SK-N-SH (cell line): ENCODE measurements around the gene MAPT. TPM values are rescaled to one million over a fixed set of nuclear protein-coding genes. Genes with fewer than 3 reads are reported as not detected.

ENCODE experiments used
- CTCF ChIA-PET: fragments of 300-600, 350-600 bp; formaldehyde crosslinking; extraction: SDS; loops from one replicate; lab custom pipeline; 2021; lab: Yijun Ruan, JAX
- POLR2A ChIA-PET: fragments of 350-600 bp; sonication (Branson Sonifier 250); formaldehyde crosslinking; extraction: SDS; loops from one replicate; lab custom pipeline; 2020; ENCODE audit warnings: antibody characterized with exemption, inconsistent platforms; lab: Yijun Ruan, JAX
- DNase-seq: peaks from one replicate; pipeline ENCODE4 v3.0.0; 2012
- H2AFZ ChIP-seq: fragments of 200-600 bp; sonication (generic); 2 replicates; pipeline ENCODE4 v1.8.1; 2016; ENCODE audit warnings: antibody characterized with exemption, mild to moderate bottlenecking, low read depth
- H3F3A ChIP-seq: fragments of 200-600 bp; sonication (generic); replicated peaks from 2 replicates; pipeline ENCODE3; 2016; ENCODE audit warnings: antibody characterized with exemption, mild to moderate bottlenecking; ENCODE audit not compliant: insufficient read depth
- H3K27ac ChIP-seq, 2 experiments: fragments of 200-500 bp in 1 of 2; fragments of 200-600 bp in 1 of 2; sonication (Bioruptor generic) in 1 of 2; sonication (generic), shearing (Covaris generic) in 1 of 2; 2 replicates each; pipeline versions ENCODE4 v1.5.1 to v1.6.1; 2014 to 2016; ENCODE audit warnings: low read depth in 2 of 2, inconsistent platforms in 1 of 2, low read length in 1 of 2, mild to moderate bottlenecking in 1 of 2, mixed read lengths in 1 of 2
- H3K27me3 ChIP-seq: fragments of 200-600 bp; sonication (generic), shearing (Covaris generic); 2 replicates; pipeline ENCODE4 v1.6.1; 2016; ENCODE audit warnings: mixed run types; ENCODE audit not compliant: insufficient read depth
- H3K36me3 ChIP-seq, 2 experiments: fragments of 200-500 bp in 1 of 2; fragments of 200-600 bp in 1 of 2; sonication (Bioruptor generic) in 1 of 2; sonication (generic) in 1 of 2; replicated peaks in 1 of 2; 2 replicates each; pipeline versions ENCODE3 to v1.5.1; 2014 to 2016; ENCODE audit warnings: low read length in 1 of 2, mild to moderate bottlenecking in 1 of 2; ENCODE audit not compliant: insufficient read depth in 2 of 2, control insufficient read depth in 1 of 2
- H3K4me1 ChIP-seq, 2 experiments: fragments of 200-500 bp in 1 of 2; fragments of 200-600 bp in 1 of 2; sonication (Bioruptor generic) in 1 of 2; sonication (generic), shearing (Covaris generic) in 1 of 2; 2 replicates each; pipeline versions ENCODE4 v1.5.1 to v1.6.1; 2014 to 2016; ENCODE audit warnings: low read depth in 1 of 2, low read length in 1 of 2, mixed run types in 1 of 2; ENCODE audit not compliant: insufficient read depth in 2 of 2, control insufficient read depth in 1 of 2
- H3K4me2 ChIP-seq: fragments of 200-600 bp; sonication (generic), shearing (Covaris generic); 2 replicates; pipeline ENCODE4 v1.6.1; 2017; ENCODE audit warnings: mixed run types
- H3K4me3 ChIP-seq, 2 experiments: fragments of 200-500 bp in 1 of 2; fragments of 200-600 bp in 1 of 2; sonication (Bioruptor generic) in 1 of 2; sonication (generic), shearing (Covaris generic) in 1 of 2; 2 replicates each; pipeline versions ENCODE4 v1.5.1 to v1.8.1; 2014 to 2016; ENCODE audit warnings: low read depth in 2 of 2, inconsistent platforms in 1 of 2, low read length in 1 of 2, mild to moderate bottlenecking in 1 of 2, mixed read lengths in 1 of 2, moderate library complexity in 1 of 2
- H3K79me2 ChIP-seq: fragments of 200-600 bp; sonication (generic); 2 replicates; pipeline ENCODE4 v1.8.1; 2017; ENCODE audit warnings: mild to moderate bottlenecking; ENCODE audit not compliant: insufficient read depth
- H3K9ac ChIP-seq: fragments of 200-600 bp; sonication (generic); 2 replicates; pipeline ENCODE4 v1.6.1; 2017; ENCODE audit warnings: mixed run types
- H3K9me2 ChIP-seq: fragments of 200-600 bp; sonication (generic); 2 replicates; pipeline ENCODE4 v1.6.1; 2017; ENCODE audit warnings: mixed run types
- H3K9me3 ChIP-seq: fragments of 200-600 bp; sonication (generic); 2 replicates; pipeline ENCODE4 v1.6.1; 2017; ENCODE audit warnings: mixed run types, mild to moderate bottlenecking, moderate library complexity
- H4K20me1 ChIP-seq: fragments of 200-600 bp; sonication (generic); 2 replicates; pipeline ENCODE4 v1.6.1; 2017; ENCODE audit warnings: mild to moderate bottlenecking, mixed run types; ENCODE audit not compliant: insufficient read depth
- ELF1 ChIP-seq: IDR thresholded peaks from 2 replicates; pipeline ENCODE4 v1.4.0; 2012
- FOSL2 ChIP-seq: IDR thresholded peaks from 2 replicates; pipeline ENCODE4 v1.4.0; 2012; ENCODE audit warnings: low read depth, mild to moderate bottlenecking, moderate library complexity, borderline replicate concordance
- FOXJ3 ChIP-seq: sonication (generic); formaldehyde crosslinking; IDR thresholded peaks from 2 replicates; pipeline ENCODE4 v1.5.1; 2020; ENCODE audit warnings: mild to moderate bottlenecking, missing genetic modification reagents
- GATA2 ChIP-seq: sonication (generic); formaldehyde crosslinking; IDR thresholded peaks from 2 replicates; pipeline ENCODE4 v1.5.0; 2020; ENCODE audit warnings: mild to moderate bottlenecking, missing genetic modification reagents
- NRF1 ChIP-seq: IDR thresholded peaks from 2 replicates; pipeline ENCODE4 v1.6.1; 2012; ENCODE audit warnings: low read depth, mild to moderate bottlenecking, low read length
- RAD21 ChIP-seq: IDR thresholded peaks from 2 replicates; pipeline ENCODE4 v1.6.1; 2012; ENCODE audit warnings: mild to moderate bottlenecking, low read length
- TAF1 ChIP-seq: IDR thresholded peaks from 2 replicates; pipeline ENCODE4 v1.6.1; 2012; ENCODE audit warnings: low read depth, mild to moderate bottlenecking, low read length, moderate library complexity, borderline replicate concordance
- TCF12 ChIP-seq: IDR thresholded peaks from 2 replicates; pipeline ENCODE4 v1.4.0; 2012
- WGBS: methylation state at CpG from one replicate; pipeline ENCODE4 v1.1.6; 2017; ENCODE audit warnings: low lambda C conversion rate; 5-methylcytosine and 5-hydroxymethylcytosine counted together
- polyA plus RNA-seq, 3 experiments: library from polyadenylated mRNA; depleted of rRNA; stranded (reverse); fragments of >200 nt; gene quantifications; 2 replicates each; pipeline ENCODE4 v1.2.3, GENCODE V29; 2012
- TF ChIP-seq, protein P1 (sequence below): fragments of 150-350 bp; IDR thresholded peaks from 2 replicates; pipeline ENCODE4 v1.6.1; 2017; ENCODE audit warnings: antibody characterized with exemption, low read length, low read depth, borderline replicate concordance
- TF ChIP-seq, protein P2 (sequence below): fragments of 200-600 bp; sonication (generic); IDR thresholded peaks from 2 replicates; pipeline ENCODE4 v1.6.1; 2017; ENCODE audit warnings: antibody characterized with exemption, mild to moderate bottlenecking, moderate library complexity

The MAPT gene
- polyA plus RNA-seq, 1 of the 3 experiments (the other 2 are of a cell fraction) = 0.74 TPM

DNA sequence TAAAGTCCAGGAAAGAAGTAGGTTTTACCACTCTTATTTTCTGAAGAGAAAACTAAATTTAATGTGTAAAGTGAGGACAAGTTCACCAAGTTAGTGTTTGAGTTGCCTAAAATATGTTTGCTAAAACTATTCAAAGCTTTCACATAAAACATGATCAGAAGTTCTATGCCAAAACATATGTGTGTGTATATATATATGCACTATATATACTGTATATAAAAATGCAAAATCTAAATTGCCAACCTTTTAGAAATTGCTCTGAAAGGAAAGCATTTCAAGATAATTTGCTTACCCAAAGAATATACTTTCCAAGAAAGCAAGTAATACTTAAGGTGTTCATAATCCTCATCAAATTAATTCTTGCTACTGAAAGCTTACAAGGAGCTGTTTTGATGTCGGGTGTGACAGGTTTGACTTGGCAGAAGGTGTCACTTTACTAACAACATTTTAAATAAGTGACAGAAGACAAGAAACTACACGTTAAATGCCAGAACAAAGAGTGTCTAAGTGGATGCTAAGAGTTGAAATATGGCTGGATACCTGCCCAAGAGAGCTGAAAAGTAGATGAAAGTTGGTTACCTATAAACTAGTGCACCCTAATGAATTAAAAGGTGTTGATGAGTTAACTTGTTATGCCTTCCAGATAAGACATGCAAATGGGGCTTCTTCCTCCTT lies 72.4 kb downstream of the MAPT start:
- Histone ChIP-seq H2AFZ (no peak overlapping the region), H3K27ac (no peak overlapping the region), H3K9ac (no peak overlapping the region), H3K9me3 (no peaks in the 10 kb centered on the region), H3K4me3 (no peak overlapping the region), H3K4me2 (no peak overlapping the region), H3F3A (no peaks in the 10 kb centered on the region), H4K20me1 (no peaks in the 10 kb centered on the region), H3K9me2 (no peaks in the 10 kb centered on the region), H3K36me3 (no peaks in the 10 kb centered on the region), H3K79me2 (no peaks in the 10 kb centered on the region), H3K4me1 (no peaks in the 10 kb centered on the region; a peak in 1 of 4 replicates), H3K27me3 (peaks cover 37% of the 10 kb centered on the region)
- ChIA-PET POLR2A (no interaction called here), CTCF (interaction anchor here (0.8 to 2.0 kb wide), 5 partner anchors 9 to 226 kb away, joined by 3 to 5 read pairs (median 3); partner anchors contain the start of genes KANSL1 and MAPT)
- TF ChIP-seq GATA2 (CRISPR knock-in tag) (no peak), TCF12 (no peak), ELF1 (no peak), FOXJ3 (CRISPR knock-in tag) (no peak), FOSL2 (no peak), RAD21 (no peak), NRF1 (no peak)
- TF ChIP-seq, protein P1, sequence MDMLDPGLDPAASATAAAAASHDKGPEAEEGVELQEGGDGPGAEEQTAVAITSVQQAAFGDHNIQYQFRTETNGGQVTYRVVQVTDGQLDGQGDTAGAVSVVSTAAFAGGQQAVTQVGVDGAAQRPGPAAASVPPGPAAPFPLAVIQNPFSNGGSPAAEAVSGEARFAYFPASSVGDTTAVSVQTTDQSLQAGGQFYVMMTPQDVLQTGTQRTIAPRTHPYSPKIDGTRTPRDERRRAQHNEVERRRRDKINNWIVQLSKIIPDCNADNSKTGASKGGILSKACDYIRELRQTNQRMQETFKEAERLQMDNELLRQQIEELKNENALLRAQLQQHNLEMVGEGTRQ = no peak
- WGBS = 15% methylated on average over 2 of the region's 2 CpGs
- DNase-seq = no peak

DNA sequence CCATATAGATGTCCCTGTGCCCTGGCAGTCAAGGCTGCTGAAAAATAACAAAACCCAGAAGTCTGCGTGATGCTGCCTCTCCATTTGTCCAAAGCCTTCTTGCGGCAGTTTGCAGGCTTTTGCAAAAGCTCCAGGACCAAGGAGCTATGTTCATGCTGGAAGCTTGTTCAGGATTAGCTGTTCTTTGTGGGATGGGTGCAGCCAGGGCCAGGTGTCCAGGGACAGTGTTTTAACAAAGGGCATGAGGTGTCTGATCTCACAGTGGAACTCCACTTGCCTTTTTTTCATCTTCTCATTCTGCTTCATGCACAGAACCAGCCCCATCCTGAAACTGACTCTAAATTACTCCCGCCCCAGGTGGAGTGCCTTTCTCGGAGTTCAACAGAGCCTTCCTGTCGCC lies 73.0 kb downstream of the MAPT start:
- Histone ChIP-seq H3K4me2 (no peak overlapping the region), H3K9me3 (no peaks in the 10 kb centered on the region), H3K27ac (no peak overlapping the region), H2AFZ (no peak overlapping the region), H3K9me2 (no peaks in the 10 kb centered on the region), H3K9ac (no peak overlapping the region), H3K4me3 (no peak overlapping the region), H3K27me3 (peaks cover 37% of the 10 kb centered on the region), H4K20me1 (no peaks in the 10 kb centered on the region), H3F3A (no peaks in the 10 kb centered on the region), H3K79me2 (no peaks in the 10 kb centered on the region), H3K4me1 (no peaks in the 10 kb centered on the region; a peak in 1 of 4 replicates), H3K36me3 (no peaks in the 10 kb centered on the region)
- CTCF ChIA-PET = interaction anchor here (0.8 to 2.0 kb wide), 3 partner anchors 13 to 226 kb away, joined by 3 to 5 read pairs (median 3); partner anchors contain the start of gene KANSL1
- DNase-seq = no peak
- WGBS = 52% methylated on average over 5 of the region's 5 CpGs
- TF ChIP-seq FOSL2 (no peak), TAF1 (no peak)
- TF ChIP-seq, protein P2, sequence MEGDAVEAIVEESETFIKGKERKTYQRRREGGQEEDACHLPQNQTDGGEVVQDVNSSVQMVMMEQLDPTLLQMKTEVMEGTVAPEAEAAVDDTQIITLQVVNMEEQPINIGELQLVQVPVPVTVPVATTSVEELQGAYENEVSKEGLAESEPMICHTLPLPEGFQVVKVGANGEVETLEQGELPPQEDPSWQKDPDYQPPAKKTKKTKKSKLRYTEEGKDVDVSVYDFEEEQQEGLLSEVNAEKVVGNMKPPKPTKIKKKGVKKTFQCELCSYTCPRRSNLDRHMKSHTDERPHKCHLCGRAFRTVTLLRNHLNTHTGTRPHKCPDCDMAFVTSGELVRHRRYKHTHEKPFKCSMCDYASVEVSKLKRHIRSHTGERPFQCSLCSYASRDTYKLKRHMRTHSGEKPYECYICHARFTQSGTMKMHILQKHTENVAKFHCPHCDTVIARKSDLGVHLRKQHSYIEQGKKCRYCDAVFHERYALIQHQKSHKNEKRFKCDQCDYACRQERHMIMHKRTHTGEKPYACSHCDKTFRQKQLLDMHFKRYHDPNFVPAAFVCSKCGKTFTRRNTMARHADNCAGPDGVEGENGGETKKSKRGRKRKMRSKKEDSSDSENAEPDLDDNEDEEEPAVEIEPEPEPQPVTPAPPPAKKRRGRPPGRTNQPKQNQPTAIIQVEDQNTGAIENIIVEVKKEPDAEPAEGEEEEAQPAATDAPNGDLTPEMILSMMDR = no peak
- TF ChIP-seq, protein P1 = no peak
- POLR2A ChIA-PET = no interaction called here
